Activated CD8-positive, alpha-beta memory T cell treated with anti-CD3 and anti-CD28 coated beads, Interleukin-2, amount 50 U/mL, for 48 hours (primary cell): Measurements from ENCODE around the gene TOP3A.

ENCODE experiments used
- DNase-seq: peaks from one replicate; pipeline ENCODE4 v3.0.0-alpha.2; 2020

The TOP3A gene

DNA sequence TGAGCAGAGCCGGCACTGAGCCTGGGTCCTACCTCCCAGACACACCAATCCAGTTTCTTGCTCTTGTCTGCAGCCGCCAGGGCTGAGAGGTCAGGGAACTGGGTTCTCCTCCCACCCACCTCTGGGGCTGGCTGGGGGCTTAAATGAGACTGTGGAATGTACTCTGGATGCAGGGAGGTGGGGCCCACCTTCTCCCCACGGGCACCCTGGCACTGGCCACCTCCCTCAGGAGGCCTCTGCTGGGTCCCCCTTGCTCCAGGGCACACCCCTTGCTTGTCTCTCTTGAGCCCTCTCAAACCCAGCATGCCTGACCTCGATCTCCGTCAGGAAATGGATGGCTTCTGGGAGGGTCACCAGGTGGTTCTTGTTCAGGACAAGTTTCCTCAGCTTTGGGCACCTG is 62.6 kb downstream of the TOP3A start:
- no peak for DNase-seq

DNA sequence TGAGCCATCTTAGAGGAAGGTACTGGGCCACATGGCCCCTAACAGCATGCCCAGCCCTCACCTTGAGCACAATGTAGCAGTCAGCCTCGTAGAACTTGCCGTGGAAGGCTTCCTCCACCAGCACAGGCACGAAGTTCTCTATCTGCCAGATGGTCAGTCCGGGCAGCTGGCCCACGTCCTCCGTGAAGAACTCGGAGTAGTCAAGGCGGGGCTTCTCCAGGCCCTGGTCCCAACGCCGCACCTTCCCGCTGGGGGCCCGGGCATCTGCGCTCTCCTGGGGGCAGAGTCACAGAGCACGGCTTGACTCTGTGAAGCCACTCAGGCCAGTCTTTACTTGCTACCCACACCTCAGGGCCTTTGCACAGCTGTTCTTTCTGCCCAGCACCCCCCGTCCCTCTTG is 63.6 kb downstream of the TOP3A start:
- no peak for DNase-seq

DNA sequence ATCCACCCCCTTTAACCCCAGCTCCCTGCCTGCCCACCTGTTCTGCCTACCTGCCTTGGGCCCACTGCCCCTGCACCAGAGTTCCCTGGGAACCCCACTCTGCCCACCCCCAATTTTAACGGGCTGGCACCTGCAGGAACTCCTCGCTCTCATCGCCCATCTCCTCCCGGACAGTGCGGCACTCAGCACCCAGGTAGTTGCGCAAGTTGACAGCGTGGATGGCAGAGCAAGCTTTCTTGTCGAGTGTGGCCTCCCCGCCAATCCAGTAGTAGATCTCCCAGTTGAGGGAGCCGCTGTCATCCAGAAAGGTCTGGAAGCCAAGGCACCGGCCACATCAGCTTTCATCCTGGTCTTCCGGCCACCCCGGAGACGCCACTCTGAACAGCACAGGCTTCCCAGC is 64.1 kb downstream of the TOP3A start:
- DNase-seq, result no peak

DNA sequence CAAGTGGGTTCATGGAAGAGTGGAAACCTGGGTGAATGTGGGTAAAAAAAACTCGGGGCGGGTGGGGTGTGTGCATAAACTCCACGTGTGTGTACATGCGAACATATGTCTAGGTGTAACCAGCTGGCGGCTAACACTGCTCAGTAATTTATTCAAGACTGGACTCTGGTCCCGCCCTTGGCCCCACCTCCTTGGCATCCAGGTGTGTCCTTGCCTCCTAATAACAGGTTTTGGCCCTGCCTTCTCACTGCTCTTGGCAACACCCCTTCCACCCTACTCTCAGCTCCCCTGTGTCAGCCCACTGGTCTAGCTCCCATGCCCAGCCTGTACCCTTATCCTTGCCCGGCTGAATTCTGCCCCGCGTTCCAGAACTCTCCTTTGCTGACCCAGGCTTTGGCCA is 64.5 kb downstream of the TOP3A start:
- DNase-seq, result no peak

DNA sequence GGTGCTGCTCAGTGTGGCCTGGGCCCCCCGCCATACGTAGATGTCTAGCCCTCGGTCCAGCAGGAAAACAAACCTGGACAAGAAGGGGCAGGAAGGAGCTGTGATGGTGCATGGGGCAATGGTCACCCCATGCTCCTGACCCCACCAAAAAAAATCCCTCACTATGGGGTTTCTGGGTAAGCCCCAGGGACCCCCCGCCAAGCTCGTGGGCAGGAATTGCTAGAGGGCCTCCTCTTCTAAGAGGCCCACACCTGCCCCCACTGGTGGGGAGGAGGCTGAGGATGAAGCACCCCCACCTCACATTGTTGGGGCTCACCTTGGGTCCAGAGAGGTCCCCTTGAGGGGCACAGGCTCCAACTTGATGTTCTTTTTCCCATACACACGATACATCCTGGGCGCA is 66.0 kb downstream of the TOP3A start:
- no peak for DNase-seq

DNA sequence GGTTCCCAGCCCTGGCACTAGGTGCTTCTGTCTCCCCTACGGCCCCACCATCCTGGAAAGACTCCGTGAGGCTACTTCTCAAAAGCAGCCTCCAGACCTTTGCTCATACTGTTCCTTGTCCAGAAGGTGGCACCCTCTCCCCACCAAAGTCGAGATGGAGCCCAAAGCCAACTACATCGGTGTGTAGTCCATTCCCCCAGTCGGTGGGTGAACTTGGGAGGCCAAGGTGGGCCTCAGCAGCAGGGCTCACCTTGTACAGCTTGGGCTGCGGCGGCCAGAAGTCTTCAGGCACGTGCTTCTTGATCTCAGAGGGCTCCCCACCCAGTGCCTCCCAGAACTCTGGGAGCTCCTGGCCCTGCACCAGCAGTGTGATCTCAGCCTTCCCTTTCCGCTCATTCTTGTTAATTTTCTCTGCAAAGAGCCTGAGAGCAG is 66.5 kb downstream of the TOP3A start:
- DNase-seq, result peak; percentile 76

DNA sequence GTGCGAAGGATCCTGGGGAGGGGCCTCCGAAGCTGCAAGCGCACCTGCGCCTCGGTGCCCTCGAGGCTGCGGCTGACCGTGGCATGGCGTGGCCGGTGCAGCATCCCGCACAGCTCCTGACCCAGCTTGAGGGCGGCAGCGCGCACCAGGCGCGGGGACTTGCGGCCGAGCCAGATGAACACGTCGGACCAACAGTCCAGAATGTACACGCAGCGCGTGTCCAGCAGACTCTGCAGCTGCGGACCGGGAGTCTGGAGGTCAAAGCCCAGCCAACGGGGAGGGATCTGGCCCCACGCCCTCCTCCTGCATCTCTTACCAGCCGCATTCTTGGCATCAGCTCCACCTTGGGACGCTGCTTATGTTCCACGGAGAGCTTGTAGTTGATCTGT is 67.2 kb downstream of the TOP3A start:
- no peak for DNase-seq

DNA sequence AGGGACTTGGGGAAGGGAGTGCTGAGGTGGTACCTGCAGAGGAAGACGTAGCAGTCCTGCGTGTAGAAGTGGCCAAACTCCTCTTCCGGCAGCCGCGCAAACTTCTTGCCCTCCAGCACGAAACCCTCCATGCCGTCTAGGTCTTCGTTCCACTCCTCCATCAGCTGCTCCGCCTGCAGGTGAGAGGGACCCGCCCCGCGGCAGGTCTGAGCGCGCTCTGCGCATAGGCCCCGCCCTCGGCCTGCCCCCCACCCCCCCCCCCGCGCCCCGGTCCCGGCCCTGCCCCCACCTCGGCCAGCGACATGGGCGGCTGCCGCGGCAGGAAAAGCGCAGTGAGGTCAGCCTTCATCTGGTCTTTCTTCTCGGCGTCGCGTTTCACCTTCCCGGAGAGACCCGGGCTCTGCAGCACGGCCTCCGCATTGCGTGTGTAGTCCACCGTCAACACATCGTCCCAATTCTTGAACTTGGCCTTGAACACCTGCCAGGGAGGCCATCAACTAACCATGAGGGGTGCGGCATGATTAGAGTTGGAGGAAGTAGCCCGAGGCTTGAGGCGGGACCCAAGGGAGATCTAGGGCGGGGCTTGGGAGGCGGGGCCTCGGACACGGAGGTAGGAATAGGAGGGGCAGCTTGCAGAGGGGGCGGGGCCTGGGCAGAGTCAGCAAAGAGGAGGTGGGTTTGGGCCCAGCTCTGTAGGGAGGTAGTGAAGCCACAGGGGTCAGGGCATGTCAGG is 67.7 kb downstream of the TOP3A start:
- peak; percentile 74 for DNase-seq

DNA sequence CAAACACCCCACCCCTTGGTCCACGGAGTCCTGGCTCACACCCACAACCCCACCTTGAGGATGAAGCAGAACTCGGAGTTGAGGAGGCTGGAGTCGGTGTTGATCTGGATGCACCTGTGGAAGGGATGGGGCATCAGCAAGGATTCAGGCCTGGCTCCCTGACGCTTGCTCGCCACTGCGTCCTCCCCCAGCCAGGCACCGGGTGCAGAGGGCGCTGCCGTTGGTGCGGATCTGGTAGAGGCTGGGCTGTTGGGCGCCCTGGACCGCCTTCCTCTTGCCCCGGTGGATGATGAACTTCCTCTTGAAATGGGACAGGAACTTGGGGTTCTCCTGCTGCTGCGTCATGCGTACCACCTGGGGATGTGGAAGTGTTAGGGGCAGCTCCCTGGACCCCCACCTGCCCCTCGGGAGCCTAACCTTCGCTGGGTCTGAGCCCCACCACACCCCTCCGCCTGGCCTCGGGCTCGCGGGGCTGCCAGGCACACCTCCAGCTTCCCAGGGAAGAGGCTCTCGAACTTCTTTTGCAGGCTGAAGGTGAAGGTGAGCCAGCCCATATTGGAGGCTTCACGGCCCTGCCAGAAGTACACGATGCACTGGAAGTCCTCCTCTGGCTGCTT is 68.6 kb downstream of the TOP3A start:
- no peak for DNase-seq

DNA sequence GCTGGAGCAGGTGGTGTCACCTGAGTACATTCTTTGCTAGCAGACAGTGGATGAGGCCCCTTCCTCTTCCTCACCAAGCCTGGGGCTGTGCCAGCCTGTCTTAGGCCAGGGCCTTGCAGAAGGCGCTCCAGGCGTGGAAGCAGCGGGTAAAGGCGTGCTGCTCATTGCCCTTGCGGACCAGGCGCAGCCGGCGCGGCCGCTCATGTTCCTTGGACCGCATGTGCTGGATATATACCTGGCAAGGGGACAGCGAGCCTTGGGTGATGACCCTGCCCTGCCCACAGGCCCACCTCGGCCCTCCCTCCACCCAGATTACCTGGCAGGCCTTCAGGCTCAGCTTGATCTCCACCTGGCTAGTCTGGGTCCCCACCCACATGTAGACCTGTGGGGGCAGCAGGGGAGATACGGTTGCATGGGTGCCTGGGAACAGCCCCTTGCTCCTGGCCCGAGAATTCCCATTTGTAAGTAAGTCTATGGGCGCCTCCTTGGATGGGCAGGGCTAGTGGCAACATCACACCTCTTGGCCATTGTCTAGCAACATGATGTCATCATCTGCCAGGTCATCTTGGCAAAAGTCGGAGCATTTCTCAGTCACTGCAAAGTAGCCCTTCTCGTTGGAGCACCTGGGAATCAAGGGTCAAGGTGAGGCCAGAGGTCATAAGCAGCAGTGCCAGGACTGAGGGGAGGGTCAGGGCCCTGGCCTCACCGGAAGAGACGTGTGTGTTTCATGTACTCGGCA is 69.6 kb downstream of the TOP3A start:
- DNase-seq, result no peak

DNA sequence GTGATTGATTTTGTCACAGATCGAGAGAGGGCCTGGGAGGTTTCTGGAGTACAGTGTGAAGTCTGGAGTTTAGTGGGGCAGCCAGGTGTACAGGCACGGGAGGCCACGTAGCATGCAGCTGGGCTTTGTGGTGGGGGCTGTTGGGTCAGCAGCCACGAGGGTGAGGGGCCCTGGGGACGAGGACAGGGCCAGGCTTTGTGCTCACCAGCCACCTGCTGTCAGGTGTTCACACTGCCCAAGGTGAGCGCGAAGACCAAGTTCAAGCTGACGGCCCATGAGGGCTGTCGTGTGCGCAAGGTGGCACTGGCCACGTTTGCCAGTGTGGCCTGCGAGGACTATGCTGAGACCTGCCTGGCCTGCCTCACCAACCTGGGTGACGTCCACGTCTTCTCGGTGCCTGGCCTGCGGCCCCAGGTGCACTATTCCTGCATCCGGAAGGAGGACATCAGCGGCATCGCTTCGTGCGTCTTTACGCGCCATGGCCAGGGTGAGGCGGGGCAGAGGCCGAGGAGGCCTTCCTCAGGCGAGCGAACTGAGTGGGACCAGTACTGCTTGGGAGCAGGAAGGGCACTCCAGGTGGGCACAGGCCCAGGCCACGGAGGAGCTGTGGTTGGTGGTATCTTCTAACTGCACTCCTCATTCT is 73.4 kb downstream of the TOP3A start:
- no peak for DNase-seq

DNA sequence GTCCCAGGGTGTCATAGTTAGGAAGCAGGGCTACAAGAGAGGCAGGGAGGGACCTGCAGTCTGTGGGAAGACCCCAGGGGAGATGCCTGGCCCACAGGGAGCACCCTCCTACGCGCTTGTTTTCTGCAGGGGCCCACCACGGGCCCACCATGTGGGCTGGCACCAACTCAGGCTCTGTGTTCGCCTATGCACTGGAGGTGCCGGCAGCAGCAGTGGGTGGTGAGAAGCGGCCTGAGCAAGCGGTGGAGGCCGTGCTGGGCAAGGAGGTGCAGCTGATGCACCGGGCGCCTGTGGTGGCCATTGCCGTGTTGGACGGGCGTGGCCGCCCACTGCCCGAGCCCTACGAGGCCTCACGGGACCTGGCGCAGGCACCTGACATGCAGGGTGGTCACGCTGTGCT is 74.3 kb downstream of the TOP3A start:
- DNase-seq, result no peak

DNA sequence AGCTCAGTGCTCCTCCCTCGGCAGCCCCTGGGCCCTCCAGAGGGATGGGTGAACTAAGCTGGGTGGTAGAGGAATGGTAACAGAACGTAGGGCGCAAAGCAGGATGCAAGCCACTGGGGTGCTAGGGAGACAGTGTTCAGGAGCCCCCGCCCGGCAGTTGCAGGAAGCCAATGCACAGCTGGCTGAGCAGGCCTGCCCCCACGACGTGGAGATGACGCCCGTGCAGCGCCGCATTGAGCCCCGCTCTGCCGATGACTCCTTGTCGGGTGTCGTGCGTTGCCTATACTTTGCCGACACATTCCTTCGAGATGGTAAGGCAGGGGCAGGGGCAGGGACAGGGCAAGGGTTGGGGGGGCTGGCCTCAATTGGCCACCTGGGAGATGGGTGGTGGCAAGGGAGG is 76.5 kb downstream of the TOP3A start:
- DNase-seq, result no peak

DNA sequence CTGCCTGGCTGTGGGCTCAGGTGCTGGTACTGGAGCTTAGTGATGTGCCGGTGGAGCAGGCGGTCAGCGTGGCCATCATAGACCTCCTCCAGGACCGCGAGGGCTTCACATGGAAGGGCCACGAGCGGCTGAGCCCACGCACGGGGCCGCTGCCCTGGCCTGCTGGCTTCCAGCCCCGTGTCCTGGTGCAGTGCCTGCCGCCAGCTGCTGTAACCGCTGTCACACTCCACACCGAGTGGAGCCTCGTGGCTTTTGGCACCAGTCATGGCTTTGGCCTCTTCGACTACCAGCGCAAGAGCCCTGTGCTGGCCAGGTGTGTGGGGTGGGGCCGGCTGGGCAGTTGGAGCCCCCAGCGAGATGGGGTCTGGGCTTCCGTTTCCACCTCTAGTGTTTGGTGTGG is 77.3 kb downstream of the TOP3A start:
- no peak for DNase-seq

DNA sequence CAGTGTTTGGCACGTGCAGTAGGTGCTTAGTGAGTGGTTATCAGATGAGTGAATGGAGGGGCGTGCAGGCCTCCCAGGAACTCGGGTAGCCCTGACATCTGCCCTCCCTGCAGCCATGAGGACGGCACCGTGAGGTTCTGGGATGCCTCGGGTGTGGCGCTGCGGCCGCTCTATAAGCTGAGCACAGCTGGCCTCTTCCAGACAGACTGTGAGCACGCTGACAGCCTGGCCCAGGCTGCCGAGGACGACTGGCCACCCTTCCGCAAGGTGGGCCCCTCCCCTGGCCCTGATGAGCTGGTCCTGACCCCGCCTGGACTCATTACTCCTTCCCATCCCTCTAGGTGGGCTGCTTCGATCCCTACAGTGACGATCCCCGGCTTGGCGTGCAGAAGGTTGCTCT is 78.3 kb downstream of the TOP3A start:
- DNase-seq, result no peak

DNA sequence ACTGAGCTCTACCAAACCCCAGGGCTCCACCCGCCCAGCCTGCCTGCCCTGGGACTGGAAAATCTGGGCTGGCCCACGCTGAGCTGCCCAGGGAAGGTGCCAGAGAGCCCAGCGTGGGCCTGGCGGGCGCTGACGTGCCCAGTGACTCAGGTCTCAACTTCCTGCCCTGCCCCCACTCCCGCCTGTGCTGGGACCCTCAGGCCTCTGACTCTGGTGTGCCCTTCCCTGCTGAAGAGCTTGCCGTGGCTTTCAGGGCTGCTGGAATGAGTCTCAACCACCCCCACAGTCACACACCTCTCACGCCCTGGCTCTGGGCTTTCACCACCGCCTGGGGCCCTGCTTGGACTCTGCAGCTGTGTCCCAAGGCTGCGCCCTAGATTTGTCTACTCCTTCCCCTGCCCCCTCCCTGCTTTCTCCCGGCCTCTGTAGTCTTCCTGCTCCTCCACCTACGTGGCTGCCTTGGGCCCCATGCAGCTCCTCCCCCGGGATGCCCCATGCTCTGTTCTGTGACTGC is 79.0 kb downstream of the TOP3A start:
- DNase-seq, result peak; percentile 75

DNA sequence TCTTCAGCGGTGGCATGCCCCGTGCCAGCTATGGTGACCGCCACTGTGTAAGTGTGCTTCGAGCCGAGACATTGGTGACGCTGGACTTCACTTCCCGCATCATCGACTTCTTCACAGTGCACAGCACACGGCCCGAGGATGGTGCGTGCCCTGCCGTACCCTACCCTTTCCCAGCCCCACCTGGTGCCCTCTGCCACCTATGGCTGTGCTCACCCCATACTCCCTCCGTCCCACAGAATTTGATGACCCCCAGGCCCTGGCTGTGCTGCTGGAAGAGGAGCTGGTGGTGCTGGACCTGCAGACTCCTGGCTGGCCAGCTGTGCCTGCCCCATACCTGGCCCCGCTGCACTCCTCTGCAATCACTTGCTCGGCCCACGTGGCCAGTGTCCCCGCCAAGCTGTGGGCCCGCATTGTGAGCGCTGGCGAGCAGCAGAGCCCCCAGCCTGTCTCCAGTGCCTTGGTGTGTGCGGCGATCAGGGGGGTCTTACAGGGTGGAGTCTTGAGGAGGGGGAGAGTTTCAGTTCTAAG is 79.9 kb downstream of the TOP3A start:
- no peak for DNase-seq

DNA sequence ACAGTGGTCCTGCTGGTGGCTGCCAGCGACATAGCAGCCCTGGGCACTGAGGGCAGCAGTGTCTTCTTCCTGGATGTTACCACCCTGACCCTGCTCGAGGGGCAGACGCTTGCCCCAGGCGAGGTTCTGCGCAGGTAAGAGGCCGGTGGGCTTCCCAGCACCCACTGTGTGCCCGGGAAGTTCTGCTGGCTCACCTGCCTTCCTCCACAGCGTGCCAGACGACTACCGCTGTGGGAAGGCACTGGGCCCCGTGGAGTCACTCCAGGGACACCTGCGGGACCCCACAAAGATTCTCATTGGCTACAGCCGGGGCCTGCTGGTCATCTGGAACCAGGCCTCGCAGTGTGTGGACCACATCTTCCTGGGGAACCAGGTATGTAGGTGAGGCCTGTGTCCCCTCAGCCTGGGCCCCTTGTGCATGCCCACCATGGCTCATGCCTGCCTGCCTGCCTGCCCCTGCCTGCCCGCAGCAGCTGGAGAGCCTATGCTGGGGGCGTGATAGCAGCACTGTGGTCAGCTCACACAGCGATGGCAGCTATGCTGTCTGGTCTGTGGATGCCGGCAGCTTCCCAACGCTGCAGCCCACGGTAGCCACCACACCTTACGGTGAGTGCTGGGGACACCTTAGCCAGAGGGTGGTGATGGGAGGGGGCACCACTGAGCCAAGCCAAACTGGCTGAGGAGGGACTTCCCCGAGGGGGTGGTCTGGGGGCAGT is 80.8 kb downstream of the TOP3A start:
- no peak for DNase-seq

DNA sequence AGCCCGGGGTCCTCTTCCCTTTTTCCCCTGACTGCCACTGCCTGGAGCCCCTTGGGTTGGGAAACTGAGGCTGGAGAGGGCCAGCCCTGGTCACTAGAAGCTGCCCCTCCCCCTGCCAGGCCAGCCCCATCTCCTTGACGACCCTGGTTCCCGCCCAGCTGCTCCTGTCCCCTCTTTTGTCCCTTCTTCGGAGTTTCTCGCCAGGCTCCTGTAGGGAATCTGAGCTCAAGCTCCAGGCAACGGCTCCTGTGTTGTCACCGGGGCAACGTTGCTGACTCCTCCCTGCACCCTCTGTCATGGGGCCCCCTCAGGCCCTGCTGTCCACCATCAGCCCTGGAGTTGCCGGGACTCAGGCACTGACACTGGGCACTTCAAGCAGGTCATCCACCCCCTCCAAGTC is 83.6 kb downstream of the TOP3A start:
- no peak for DNase-seq

DNA sequence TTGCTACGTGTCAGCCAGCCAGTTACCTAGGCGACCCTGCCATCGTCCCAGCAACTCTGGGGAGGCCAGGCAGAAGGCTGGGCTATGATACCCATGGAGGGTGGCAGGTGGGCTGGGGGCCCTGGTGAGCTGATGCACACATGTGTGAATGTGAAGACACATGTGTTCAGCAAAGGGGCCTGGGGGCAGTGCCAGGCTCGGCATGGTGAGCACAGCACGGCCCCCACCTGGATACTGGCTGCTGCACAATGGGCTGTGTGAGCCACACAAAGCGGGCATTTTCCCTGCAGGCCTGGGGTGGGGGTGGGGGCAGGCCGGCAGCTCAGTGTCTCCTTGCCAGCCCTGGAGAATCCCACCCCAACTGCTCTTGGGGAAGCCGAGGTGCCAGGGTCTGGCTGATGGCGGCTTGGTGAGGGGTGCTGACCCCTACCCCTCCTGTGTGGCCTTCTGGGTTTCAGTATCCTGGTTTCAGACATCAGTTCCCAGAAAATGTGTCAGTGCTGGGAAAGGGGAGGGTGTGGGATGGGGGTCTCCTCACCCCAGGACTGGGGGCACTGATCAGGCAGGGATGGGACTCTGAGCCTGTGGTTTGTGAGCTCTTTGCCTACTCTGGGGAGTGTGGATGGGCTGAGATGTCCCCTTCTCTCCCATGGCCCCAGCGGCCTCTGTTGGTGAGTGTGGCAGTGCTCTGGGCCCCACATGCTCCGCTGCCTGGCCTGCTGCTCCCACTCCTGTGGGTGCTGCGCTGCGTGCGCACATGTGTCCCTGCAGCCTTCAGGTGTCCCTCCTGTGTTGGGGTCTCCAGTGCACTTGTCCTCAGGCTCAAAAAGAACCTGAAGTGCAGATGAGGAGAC is 84.3 kb downstream of the TOP3A start:
- DNase-seq, result no peak

DNA sequence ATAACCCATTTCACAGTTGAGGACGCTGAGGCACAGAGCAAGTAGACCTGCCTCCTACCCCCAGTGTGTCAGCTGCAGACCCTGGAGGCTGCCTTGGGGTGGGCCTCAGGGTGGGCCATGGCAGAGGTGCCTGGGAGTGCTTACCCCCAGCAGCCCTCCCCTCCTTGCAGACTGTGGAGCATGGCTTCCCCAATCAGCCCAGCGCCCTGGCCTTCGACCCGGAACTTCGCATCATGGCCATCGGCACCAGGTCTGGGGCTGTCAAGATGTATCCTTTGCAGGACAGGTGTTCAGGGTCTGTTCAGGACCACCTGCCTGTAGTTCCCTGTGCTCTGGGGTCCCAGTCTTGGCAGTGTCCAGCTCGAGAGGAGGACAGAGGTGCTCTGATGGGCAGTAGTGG is 85.0 kb downstream of the TOP3A start:
- no peak for DNase-seq

DNA sequence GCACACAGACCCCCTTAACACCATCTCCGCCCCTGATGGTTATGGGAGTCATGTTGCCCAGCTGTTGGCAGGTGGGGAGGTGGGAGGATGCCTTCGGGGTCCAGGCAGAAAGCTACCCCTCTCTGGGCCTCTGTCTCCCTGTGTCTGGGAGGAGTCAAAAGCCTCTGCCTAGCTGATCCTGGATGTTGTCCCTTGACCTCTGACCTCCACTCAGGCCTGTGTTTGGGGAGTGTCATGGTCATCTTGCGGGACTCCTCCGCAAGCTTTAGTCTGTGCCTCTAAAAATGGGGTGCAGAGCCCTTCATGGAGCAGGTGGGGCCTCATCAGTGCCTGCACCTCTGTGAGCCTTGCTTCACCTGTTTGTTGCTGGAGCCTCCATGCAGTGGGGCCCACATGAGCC is 85.5 kb downstream of the TOP3A start:
- DNase-seq, result no peak
